IMR-90 (cell line): ENCODE data around the gene TEX22. TPM values are rescaled to one million over a fixed set of nuclear protein-coding genes. Genes with fewer than 3 reads are reported as not detected.

Experiments
- ATAC-seq: fragments of 200-7000 bp; cut with Tn5 transposase; 2 replicates; pipeline ENCODE4 v1.9.1; 2020; ENCODE audit warnings: low read depth, mild to moderate bottlenecking, moderate library complexity
- BruUV-seq: library from RNA; stranded (reverse); fragments of 400-500 nt; replicated peaks from 2 replicates; lab custom pipeline; 2021; lab: Mats Ljungman, UMichigan
- CTCF ChIA-PET: fragments of 300-600 bp; formaldehyde crosslinking; extraction: SDS; loops from one replicate; lab custom pipeline; 2021; ENCODE audit warnings: antibody characterized with exemption; lab: Yijun Ruan, JAX
- POLR2A ChIA-PET: fragments of 300-600 bp; sonication (Branson Sonifier 250); formaldehyde crosslinking; loops from one replicate; lab custom pipeline; 2022; ENCODE audit warnings: antibody characterized with exemption; ENCODE audit not compliant: unreplicated experiment; lab: Charles Lee
- DNase-seq: peaks from one replicate; pipeline ENCODE4 v3.0.0; 2013
- H2AFZ ChIP-seq: replicated peaks from 2 replicates; pipeline ENCODE3; 2013; ENCODE audit warnings: low read length, mild to moderate bottlenecking; ENCODE audit not compliant: poor library complexity
- H2AK5ac ChIP-seq: 2 replicates; pipeline ENCODE4 v1.6.1; 2013; ENCODE audit warnings: low read depth, low read length, inconsistent platforms
- H2AK9ac ChIP-seq: replicated peaks from 2 replicates; pipeline ENCODE3; 2013; ENCODE audit warnings: mild to moderate bottlenecking, low read depth, low read length, moderate library complexity; ENCODE audit not compliant: poor library complexity
- H2BK120ac ChIP-seq: 2 replicates; pipeline ENCODE4 v1.6.1; 2013; ENCODE audit warnings: low read depth, low read length, inconsistent platforms
- H2BK15ac ChIP-seq: 3 replicates; pipeline ENCODE4 v1.6.1; 2013; ENCODE audit warnings: low read depth, low read length, inconsistent platforms
- H2BK20ac ChIP-seq: 2 replicates; pipeline ENCODE4 v1.6.1; 2013; ENCODE audit warnings: low read depth, mild to moderate bottlenecking, inconsistent platforms, low read length, moderate library complexity
- H2BK5ac ChIP-seq: 2 replicates; pipeline ENCODE4 v1.6.1; 2013; ENCODE audit warnings: mild to moderate bottlenecking, low read depth, low read length, inconsistent platforms; ENCODE audit not compliant: poor library complexity, severe bottlenecking
- H3K14ac ChIP-seq: replicated peaks from 2 replicates; pipeline ENCODE4 v1.6.1; 2013; ENCODE audit warnings: low read depth, low read length, inconsistent platforms
- H3K18ac ChIP-seq: 2 replicates; pipeline ENCODE4 v1.6.1; 2013; ENCODE audit warnings: low read depth, low read length, control low read depth
- H3K23ac ChIP-seq: 2 replicates; pipeline ENCODE4 v1.6.1; 2013; ENCODE audit warnings: low read depth, low read length, inconsistent platforms
- H3K27ac ChIP-seq: 2 replicates; pipeline ENCODE4 v1.5.1; 2013; ENCODE audit warnings: mild to moderate bottlenecking, control low read depth, low read length; ENCODE audit not compliant: insufficient read depth
- H3K27me3 ChIP-seq: 2 replicates; pipeline ENCODE4 v1.6.1; 2013; ENCODE audit warnings: low read length; ENCODE audit not compliant: control insufficient read depth, insufficient read depth
- H3K36me3 ChIP-seq: 2 replicates; pipeline ENCODE4 v1.6.1; 2013; ENCODE audit warnings: low read length, mixed read lengths; ENCODE audit not compliant: control insufficient read depth, insufficient read depth
- H3K4ac ChIP-seq: 2 replicates; pipeline ENCODE4 v1.6.1; 2013; ENCODE audit warnings: low read depth, low read length, inconsistent platforms
- H3K4me1 ChIP-seq: 2 replicates; pipeline ENCODE4 v1.6.1; 2013; ENCODE audit warnings: low read length, mixed read lengths; ENCODE audit not compliant: control insufficient read depth, insufficient read depth
- H3K4me2 ChIP-seq: 2 replicates; pipeline ENCODE4 v1.6.1; 2013; ENCODE audit warnings: low read depth, mild to moderate bottlenecking, control low read depth, low read length, moderate library complexity
- H3K4me3 ChIP-seq: 2 replicates; pipeline ENCODE4 v1.5.1; 2013; ENCODE audit warnings: low read depth, mild to moderate bottlenecking, control low read depth, low read length, moderate library complexity; ENCODE audit not compliant: insufficient read depth
- H3K56ac ChIP-seq: 2 replicates; pipeline ENCODE4 v1.6.1; 2013; ENCODE audit warnings: low read length, inconsistent platforms; ENCODE audit not compliant: insufficient read depth; ENCODE audit errors: extremely low read depth
- H3K79me1 ChIP-seq, 2 experiments: 2 replicates each; pipeline ENCODE4 v1.6.1; 2013; ENCODE audit warnings: low read length in 2 of 2, inconsistent platforms in 1 of 2, low read depth in 1 of 2
- H3K9ac ChIP-seq: 2 replicates; pipeline ENCODE4 v1.6.1; 2013; ENCODE audit warnings: low read depth, low read length, control low read depth
- H3K9me1 ChIP-seq: 2 replicates; pipeline ENCODE4 v1.6.1; 2013; ENCODE audit warnings: low read length, inconsistent platforms; ENCODE audit not compliant: insufficient read depth
- H3K9me3 ChIP-seq: 2 replicates; pipeline ENCODE4 v1.6.1; 2013; ENCODE audit warnings: low read length; ENCODE audit not compliant: control insufficient read depth, insufficient read depth
- H4K20me1 ChIP-seq: 2 replicates; pipeline ENCODE4 v1.6.1; 2013; ENCODE audit warnings: low read length, inconsistent platforms; ENCODE audit not compliant: insufficient read depth
- H4K5ac ChIP-seq: 2 replicates; pipeline ENCODE4 v1.6.1; 2013; ENCODE audit warnings: mild to moderate bottlenecking, low read depth, low read length, control low read depth
- H4K8ac ChIP-seq, 2 experiments: 2 replicates each; pipeline ENCODE4 v1.6.1; 2013; ENCODE audit warnings: low read depth in 2 of 2, low read length in 2 of 2, control low read depth in 1 of 2, inconsistent platforms in 1 of 2
- H4K91ac ChIP-seq: 2 replicates; pipeline ENCODE4 v1.6.1; 2013; ENCODE audit warnings: low read depth, low read length, inconsistent platforms; ENCODE audit not compliant: insufficient read depth
- BHLHE40 ChIP-seq: fragments of 150-350 bp; IDR thresholded peaks from 2 replicates; pipeline ENCODE4 v1.6.1; 2016; ENCODE audit warnings: mild to moderate bottlenecking, low read depth, low read length
- FOS ChIP-seq: fragments of 150-350 bp; IDR thresholded peaks from 2 replicates; pipeline ENCODE4 v1.6.1; 2016; ENCODE audit warnings: low read depth, low read length
- NFE2L2 ChIP-seq: fragments of 150-350 bp; IDR thresholded peaks from 2 replicates; pipeline ENCODE4 v1.6.1; 2016; ENCODE audit warnings: low read depth, mild to moderate bottlenecking, low read length
- WGBS, 2 experiments: methylation state at CpG; one replicate each; pipeline versions ENCODE4 v1.1.5 to v1.1.7; 2013; ENCODE audit warnings: missing lambda C conversion rate in 2 of 2; ENCODE audit not compliant: insufficient read length in 1 of 2; ENCODE audit errors: extremely low coverage in 2 of 2; 5-methylcytosine and 5-hydroxymethylcytosine counted together
- dilution Hi-C: fragments of 300-500 bp; cut with HindIII; formaldehyde crosslinking; loops from one replicate; pipeline ENCODE4 v1.14.3; 2018; ENCODE audit warnings: low sequenced_read_pairs; ENCODE audit not compliant: unreplicated experiment
- in situ Hi-C: fragments of 300-500 bp; cut with MboI; formaldehyde crosslinking; loops from 3 replicates; pipeline ENCODE4 v1.14.3; 2019; ENCODE audit warnings: low sequenced_read_pairs, inconsistent platforms, mixed read lengths
- intact Hi-C: fragments of 100-400 bp; cut with micrococcal nuclease; formaldehyde crosslinking; loops from 2 replicates; pipeline ENCODE4 v1.10.0; 2022
- polyA plus RNA-seq, 3 experiments: library from polyadenylated mRNA; depleted of rRNA; stranded (reverse); fragments of >200 nt; gene quantifications; 2 replicates each; pipeline ENCODE4 v1.2.3, GENCODE V29; 2012; ENCODE audit warnings: low replicate concordance in 1 of 3
- total RNA-seq: library from RNA; depleted of rRNA; stranded (reverse); fragments of >200 nt; gene quantifications from 2 replicates; pipeline ENCODE4 v1.2.3, GENCODE V29; 2012
- TF ChIP-seq, protein P1 (sequence below): conservative IDR thresholded peaks from 2 replicates; pipeline ENCODE4 v1.5.1; 2012; ENCODE audit warnings: mild to moderate bottlenecking, low read depth, low read length, improper control_type of control experiment

Gene TEX22
- total and polyA plus RNA-seq, 2 of the 4 experiments (the other 2 are of a cell fraction), result 0.10 to 0.18 TPM

DNA sequence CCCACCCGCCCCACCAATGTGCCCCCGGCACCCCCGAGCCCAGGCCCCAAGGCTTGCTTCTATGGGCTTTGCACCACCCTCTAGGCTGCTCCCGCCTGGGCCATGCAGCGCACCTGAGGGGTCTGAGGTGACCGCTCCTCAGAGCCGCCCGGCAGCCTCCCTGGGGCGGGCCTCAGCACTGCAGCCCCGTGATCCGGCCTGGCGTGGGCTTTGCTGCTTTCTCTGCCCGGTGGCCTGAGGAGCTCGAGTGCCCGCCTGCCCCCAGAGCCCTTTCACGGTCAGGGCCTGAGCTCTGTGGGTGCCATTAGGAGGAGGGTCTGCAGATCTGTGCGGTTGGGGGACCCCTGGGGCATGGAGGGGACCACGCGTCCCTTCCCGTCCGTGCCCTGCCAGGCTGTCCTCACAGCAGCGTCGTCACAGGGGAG, 27.5 kb downstream of the TEX22 start:
- Histone ChIP-seq H3K4me2 (no peak overlapping the region), H2AK9ac (no peak overlapping the region), H3K4me3 (no peak overlapping the region), H4K20me1 (peaks cover 80% of the 10 kb centered on the region), H3K56ac (no peak overlapping the region), H4K91ac (no peak overlapping the region), H3K27ac (no peak overlapping the region), H3K4me1 (peaks cover 9% of the 10 kb centered on the region), H2BK20ac (no peak overlapping the region), H4K8ac (no peak overlapping the region), H2AK5ac (no peak overlapping the region), H3K18ac (no peak overlapping the region), H2BK15ac (no peak overlapping the region), H3K9ac (no peak overlapping the region), H4K5ac (no peak overlapping the region), H3K4ac (no peak overlapping the region), H2BK120ac (no peak overlapping the region), H3K27me3 (no peaks in the 10 kb centered on the region), H3K14ac (no peak overlapping the region), H2AFZ (no peak overlapping the region), H3K23ac (no peak overlapping the region), H2BK5ac (no peak overlapping the region), H3K79me1 (peaks cover 7 to 60% of the 10 kb centered on the region in 2 experiments), H3K36me3 (peaks cover 17% of the 10 kb centered on the region), H3K9me1 (peaks cover 7% of the 10 kb centered on the region), H3K9me3 (no peaks in the 10 kb centered on the region)
- in situ Hi-C loops, result no loop called here
- ChIA-PET POLR2A (no interaction called here), CTCF (no interaction called here)
- intact Hi-C loops, result no loop called here
- BruUV-seq, result no TSS peak
- DNase-seq (no peak), ATAC-seq (no peak)
- 91% methylated on average over 9 of the region's 23 CpGs; no CpG with 5 or more reads in 1 of the 2 experiments for WGBS, 2 experiments
- TF ChIP-seq, protein P1, sequence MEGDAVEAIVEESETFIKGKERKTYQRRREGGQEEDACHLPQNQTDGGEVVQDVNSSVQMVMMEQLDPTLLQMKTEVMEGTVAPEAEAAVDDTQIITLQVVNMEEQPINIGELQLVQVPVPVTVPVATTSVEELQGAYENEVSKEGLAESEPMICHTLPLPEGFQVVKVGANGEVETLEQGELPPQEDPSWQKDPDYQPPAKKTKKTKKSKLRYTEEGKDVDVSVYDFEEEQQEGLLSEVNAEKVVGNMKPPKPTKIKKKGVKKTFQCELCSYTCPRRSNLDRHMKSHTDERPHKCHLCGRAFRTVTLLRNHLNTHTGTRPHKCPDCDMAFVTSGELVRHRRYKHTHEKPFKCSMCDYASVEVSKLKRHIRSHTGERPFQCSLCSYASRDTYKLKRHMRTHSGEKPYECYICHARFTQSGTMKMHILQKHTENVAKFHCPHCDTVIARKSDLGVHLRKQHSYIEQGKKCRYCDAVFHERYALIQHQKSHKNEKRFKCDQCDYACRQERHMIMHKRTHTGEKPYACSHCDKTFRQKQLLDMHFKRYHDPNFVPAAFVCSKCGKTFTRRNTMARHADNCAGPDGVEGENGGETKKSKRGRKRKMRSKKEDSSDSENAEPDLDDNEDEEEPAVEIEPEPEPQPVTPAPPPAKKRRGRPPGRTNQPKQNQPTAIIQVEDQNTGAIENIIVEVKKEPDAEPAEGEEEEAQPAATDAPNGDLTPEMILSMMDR, result no peak
- TF ChIP-seq NFE2L2 (no peak), FOS (no peak), BHLHE40 (no peak)
- dilution Hi-C loops, result no loop called here
